Measurements from ENCODE around the gene EXOC6B. TPM values are rescaled to one million over a fixed set of nuclear protein-coding genes. Genes with fewer than 3 reads are reported as not detected.
A peak's percentile ranks its signal among the peaks of the same experiment; 100 is the strongest.

The EXOC6B gene
- total RNA-seq, 4 donors from 2014 or later = 14.6 to 49.6 (median 19.3) TPM

DNA sequence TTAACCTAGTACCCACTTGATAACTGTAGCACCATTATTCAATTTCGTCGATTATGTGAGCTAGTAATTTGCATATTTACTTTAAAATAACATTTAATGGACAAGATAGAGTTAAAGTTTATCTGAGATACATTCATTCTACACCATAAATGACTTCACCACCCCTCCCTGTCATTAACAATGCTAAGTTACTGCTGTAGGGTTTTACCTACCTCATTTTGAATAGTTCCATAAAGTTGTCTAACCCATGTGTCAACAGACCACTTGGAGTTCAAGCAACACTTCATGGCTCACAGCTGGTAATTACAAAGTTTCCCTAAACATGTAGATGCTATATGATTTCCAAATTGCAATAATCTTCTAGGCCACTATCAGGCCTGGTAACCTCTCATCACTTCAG lies 550.7 kb downstream of the EXOC6B start:
- intact Hi-C loops (cut with DNase I; ENCODE audit: low total_unique reads) = no loop called here
- TF ChIP-seq, protein P1, sequence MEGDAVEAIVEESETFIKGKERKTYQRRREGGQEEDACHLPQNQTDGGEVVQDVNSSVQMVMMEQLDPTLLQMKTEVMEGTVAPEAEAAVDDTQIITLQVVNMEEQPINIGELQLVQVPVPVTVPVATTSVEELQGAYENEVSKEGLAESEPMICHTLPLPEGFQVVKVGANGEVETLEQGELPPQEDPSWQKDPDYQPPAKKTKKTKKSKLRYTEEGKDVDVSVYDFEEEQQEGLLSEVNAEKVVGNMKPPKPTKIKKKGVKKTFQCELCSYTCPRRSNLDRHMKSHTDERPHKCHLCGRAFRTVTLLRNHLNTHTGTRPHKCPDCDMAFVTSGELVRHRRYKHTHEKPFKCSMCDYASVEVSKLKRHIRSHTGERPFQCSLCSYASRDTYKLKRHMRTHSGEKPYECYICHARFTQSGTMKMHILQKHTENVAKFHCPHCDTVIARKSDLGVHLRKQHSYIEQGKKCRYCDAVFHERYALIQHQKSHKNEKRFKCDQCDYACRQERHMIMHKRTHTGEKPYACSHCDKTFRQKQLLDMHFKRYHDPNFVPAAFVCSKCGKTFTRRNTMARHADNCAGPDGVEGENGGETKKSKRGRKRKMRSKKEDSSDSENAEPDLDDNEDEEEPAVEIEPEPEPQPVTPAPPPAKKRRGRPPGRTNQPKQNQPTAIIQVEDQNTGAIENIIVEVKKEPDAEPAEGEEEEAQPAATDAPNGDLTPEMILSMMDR (IDR thresholded peaks at IDR 0.05 in 4 of 5, conservative IDR thresholded peaks at IDR 0.05 in 1 of 5) = no peak
- TF ChIP-seq POLR2A (IDR thresholded peaks at IDR 0.05) = no peak
- in situ Hi-C loops (cut with MboI; ENCODE audit: low sequenced_read_pairs in 4 of 4) = no loop called here
- H3K36me3 ChIP-seq = no peaks in the 10 kb centered on the region
- H3K4me1 ChIP-seq = peaks cover 0 to 15% of the 10 kb centered on the region in 2 donors
- no peaks in the 10 kb centered on the region for H3K9me3 ChIP-seq
- no peak overlapping the region for H3K4me3 ChIP-seq
- H3K27ac ChIP-seq = no peak overlapping the region
- no peaks in the 10 kb centered on the region for H3K27me3 ChIP-seq
- no peak for ATAC-seq
- DNase-seq = no peak

DNA sequence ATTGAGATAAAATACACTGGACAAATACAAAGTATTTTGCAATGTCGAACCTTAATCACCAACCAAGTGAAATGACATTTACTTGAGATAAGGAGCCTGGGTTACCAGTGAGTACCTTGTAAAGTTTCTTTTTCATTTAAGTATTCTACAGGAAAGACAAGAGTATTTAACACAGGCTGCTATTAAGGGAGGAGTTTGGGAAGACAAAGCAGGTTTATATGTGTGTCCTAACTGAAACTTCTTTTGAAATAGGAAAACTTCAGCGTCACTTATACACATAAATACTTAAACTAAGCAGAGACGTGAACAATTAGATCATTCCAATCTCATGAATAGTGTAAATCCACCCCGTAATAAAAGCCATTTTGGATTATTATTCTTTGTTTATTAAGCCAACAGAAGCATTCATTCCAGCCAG lies 551.4 kb downstream of the EXOC6B start:
- no peak for ATAC-seq
- in situ Hi-C loops (cut with MboI; ENCODE audit: low sequenced_read_pairs in 4 of 4) = no loop called here
- H3K4me3 ChIP-seq = no peak overlapping the region
- DNase-seq = no peak
- intact Hi-C loops (cut with DNase I; ENCODE audit: low total_unique reads) = no loop called here
- no peaks in the 10 kb centered on the region for H3K36me3 ChIP-seq
- no peaks in the 10 kb centered on the region for H3K9me3 ChIP-seq
- no peak overlapping the region for H3K27ac ChIP-seq
- TF ChIP-seq POLR2A (IDR thresholded peaks at IDR 0.05) = no peak
- TF ChIP-seq, protein P1 (IDR thresholded peaks at IDR 0.05 in 4 of 5, conservative IDR thresholded peaks at IDR 0.05 in 1 of 5) = no peak
- H3K27me3 ChIP-seq = no peaks in the 10 kb centered on the region
- peaks cover 0 to 12% of the 10 kb centered on the region in 2 donors for H3K4me1 ChIP-seq

DNA sequence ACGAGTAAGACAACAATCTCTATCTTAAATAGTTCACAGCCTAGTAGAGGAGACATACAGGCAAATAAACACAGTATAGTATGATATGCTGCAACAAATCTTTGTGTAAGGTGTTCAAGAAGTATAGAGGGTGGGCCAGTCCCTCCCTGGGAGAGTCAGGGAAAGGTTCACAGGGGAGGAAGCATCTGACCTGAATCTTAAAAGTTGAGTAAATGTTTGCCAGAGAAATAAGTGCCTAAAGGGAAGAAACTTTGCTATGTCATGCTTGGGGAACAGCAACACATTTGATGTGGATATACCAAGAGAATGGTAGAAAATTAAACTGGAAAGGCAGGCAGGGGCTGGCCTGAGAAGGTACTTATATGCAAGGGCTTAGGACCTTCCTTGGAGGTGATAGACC lies 552.4 kb downstream of the EXOC6B start:
- in situ Hi-C loops (cut with MboI; ENCODE audit: low sequenced_read_pairs in 4 of 4) = no loop called here
- Histone ChIP-seq H3K4me3 (no peak overlapping the region), H3K27ac (no peak overlapping the region), H3K4me1 (peaks cover 0 to 12% of the 10 kb centered on the region in 2 donors), H3K27me3 (no peaks in the 10 kb centered on the region), H3K9me3 (no peaks in the 10 kb centered on the region), H3K36me3 (no peaks in the 10 kb centered on the region)
- intact Hi-C loops (cut with DNase I; ENCODE audit: low total_unique reads) = no loop called here
- TF ChIP-seq POLR2A (IDR thresholded peaks at IDR 0.05) = no peak
- TF ChIP-seq, protein P1 (IDR thresholded peaks at IDR 0.05 in 4 of 5, conservative IDR thresholded peaks at IDR 0.05 in 1 of 5) = no peak
- ATAC-seq (no peak), DNase-seq (no peak)

DNA sequence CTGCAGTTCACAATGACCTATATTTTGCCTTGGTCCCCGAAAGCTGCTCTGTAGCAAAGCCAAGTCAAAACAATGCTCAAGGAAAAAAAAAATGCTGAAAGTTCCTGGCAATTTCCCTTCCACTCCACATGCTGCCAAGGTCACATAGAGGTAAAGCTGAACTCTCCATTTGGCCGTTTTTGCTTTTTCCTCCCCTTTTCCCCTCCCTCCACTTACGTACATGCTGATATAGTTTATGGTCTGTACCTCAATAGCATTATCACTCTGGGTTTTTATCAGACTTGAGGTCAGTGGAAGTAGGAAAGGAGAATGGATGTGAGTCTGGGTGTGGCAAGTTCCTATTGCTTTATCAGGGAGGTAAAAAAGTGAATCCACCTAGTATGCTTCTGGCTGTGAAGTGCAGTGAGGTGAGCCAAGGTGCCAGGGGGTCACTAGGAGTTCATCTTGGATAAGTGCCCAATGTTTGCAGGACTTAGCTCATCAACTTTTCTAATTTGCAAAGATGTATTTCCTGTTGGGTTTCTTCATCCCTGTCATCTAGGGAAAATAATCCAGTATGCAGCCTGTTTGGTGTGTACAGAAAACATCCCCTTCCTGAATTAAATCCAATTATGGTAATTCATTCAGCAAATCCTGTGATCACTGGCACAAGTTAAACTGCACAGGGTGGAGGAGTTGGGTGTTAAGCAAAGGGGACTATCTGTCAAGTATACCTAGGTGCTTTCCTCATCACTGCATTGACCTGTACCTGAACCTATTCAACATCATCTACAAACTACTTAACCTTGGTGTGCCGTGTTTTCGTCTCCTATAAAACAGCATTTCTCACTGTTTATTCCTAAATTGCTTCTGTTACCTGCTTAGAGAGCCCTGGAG lies 553.8 kb downstream of the EXOC6B start:
- in situ Hi-C loops (cut with MboI; ENCODE audit: low sequenced_read_pairs in 4 of 4) = no loop called here
- Histone ChIP-seq H3K4me3 (no peak overlapping the region), H3K27ac (no peak overlapping the region), H3K36me3 (no peaks in the 10 kb centered on the region), H3K4me1 (peaks cover 0 to 9% of the 10 kb centered on the region in 2 donors), H3K27me3 (no peaks in the 10 kb centered on the region), H3K9me3 (no peaks in the 10 kb centered on the region)
- intact Hi-C loops (cut with DNase I; ENCODE audit: low total_unique reads) = no loop called here
- ATAC-seq (peak in 1 of 2 donors; percentile 47), DNase-seq (no peak)
- TF ChIP-seq POLR2A (IDR thresholded peaks at IDR 0.05) = no peak
- TF ChIP-seq, protein P1 (IDR thresholded peaks at IDR 0.05 in 4 of 5, conservative IDR thresholded peaks at IDR 0.05 in 1 of 5) = no peak

Measured in gastrocnemius medialis (tissue), 4 donors.